HCT116 (cell line): ENCODE results near the gene CMTM8. TPM values are rescaled to one million over a fixed set of nuclear protein-coding genes. Genes with fewer than 3 reads are reported as not detected.

Experiments used
- ATAC-seq: fragments of 200-7000 bp; cut with Tn5 transposase; 2 replicates; pipeline ENCODE4 v1.9.1; 2020; ENCODE audit warnings: mild to moderate bottlenecking, moderate library complexity
- BruUV-seq: library from RNA; stranded (reverse); fragments of 400-500 nt; replicated peaks from 2 replicates; lab custom pipeline; 2021; lab: Mats Ljungman, UMichigan
- CTCF ChIA-PET: fragments of 300-600 bp; sonication (Branson Sonifier 250); formaldehyde crosslinking; loops from one replicate; lab custom pipeline; 2021; ENCODE audit warnings: antibody characterized with exemption; lab: Charles Lee
- POLR2A ChIA-PET: fragments of 300-600, 350-600 bp; sonication (Branson Sonifier 250); formaldehyde crosslinking; loops from one replicate; lab custom pipeline; 2021; ENCODE audit warnings: antibody characterized with exemption; lab: Charles Lee
- RAD21 ChIA-PET, 2 experiments: fragments of 300-600 bp; sonication (Branson Sonifier 250); formaldehyde crosslinking; loops; one replicate each; lab custom pipeline; 2023; ENCODE audit warnings: low total read pairs in 2 of 2; ENCODE audit not compliant: uncharacterized antibody in 2 of 2, unreplicated experiment in 2 of 2, low non-redundant PET in 1 of 2; lab: Charles Lee
- DNase-seq: peaks from one replicate; pipeline ENCODE4 v3.0.0-alpha.2; 2010; ENCODE audit warnings: low read depth, low spot score
- H2AFZ ChIP-seq: fragments of 200-600 bp; shearing (Covaris generic), sonication (generic); 2 replicates; pipeline ENCODE4 v1.6.1; 2017; ENCODE audit warnings: low read depth, mixed run types, mixed read lengths, antibody characterized with exemption, low read length; ENCODE audit not compliant: poor library complexity, severe bottlenecking
- H3K27ac ChIP-seq: 2 replicates; pipeline ENCODE4 v1.5.1; 2012; ENCODE audit warnings: low read depth, low read length
- H3K27me3 ChIP-seq: fragments of 200-600 bp; sonication (generic); 2 replicates; pipeline ENCODE4 v1.6.1; 2016; ENCODE audit warnings: mixed run types, low read length, mixed read lengths; ENCODE audit not compliant: insufficient read depth
- H3K36me3 ChIP-seq, 2 experiments: fragments of 200-500 bp in 1 of 2; fragments of 200-600 bp in 1 of 2; sonication (Bioruptor generic) in 1 of 2; sonication (generic) in 1 of 2; 2 replicates each; pipeline versions ENCODE4 v1.5.1 to v1.6.1; 2014 to 2016; ENCODE audit warnings: low read length in 2 of 2, inconsistent platforms in 1 of 2, mixed read lengths in 1 of 2, mixed run types in 1 of 2; ENCODE audit not compliant: insufficient read depth in 2 of 2, control insufficient read depth in 1 of 2
- H3K4me1 ChIP-seq, 2 experiments: fragments of 200-600 bp in 1 of 2; sonication (generic) in 1 of 2; 2 replicates each; pipeline versions ENCODE4 v1.5.1 to v1.6.1; 2012 to 2017; ENCODE audit warnings: low read length in 2 of 2, inconsistent platforms in 1 of 2, mild to moderate bottlenecking in 1 of 2, mixed read lengths in 1 of 2, mixed run types in 1 of 2, moderate library complexity in 1 of 2; ENCODE audit not compliant: insufficient read depth in 2 of 2, control insufficient read depth in 1 of 2
- H3K4me2 ChIP-seq: fragments of 200-600 bp; sonication (generic); 2 replicates; pipeline ENCODE4 v1.6.1; 2017; ENCODE audit warnings: mixed run types, low read length, mixed read lengths
- H3K4me3 ChIP-seq, 2 experiments: fragments of 200-600 bp in 1 of 2; sonication (generic) in 1 of 2; replicated peaks in 1 of 2; 2 replicates each; pipeline ENCODE4 v1.5.1; 2011 to 2016; ENCODE audit warnings: low read length in 2 of 2, control low read depth in 1 of 2, low read depth in 1 of 2, mild to moderate bottlenecking in 1 of 2, mixed read lengths in 1 of 2, mixed run types in 1 of 2
- H3K79me2 ChIP-seq: fragments of 200-600 bp; sonication (generic); 2 replicates; pipeline ENCODE4 v1.6.1; 2017; ENCODE audit warnings: mild to moderate bottlenecking, mixed run types, low read length, moderate library complexity, mixed read lengths; ENCODE audit not compliant: insufficient read depth
- H3K9ac ChIP-seq: fragments of 200-600 bp; sonication (generic); 2 replicates; pipeline ENCODE4 v1.6.1; 2016; ENCODE audit warnings: low read length, mixed read lengths
- H3K9me2 ChIP-seq: fragments of 200-600 bp; sonication (generic), shearing (Covaris generic); 2 replicates; pipeline ENCODE4 v1.6.1; 2017; ENCODE audit warnings: mixed run types, mild to moderate bottlenecking, moderate library complexity; ENCODE audit not compliant: insufficient read depth
- H3K9me3 ChIP-seq, 2 experiments: fragments of 200-500 bp in 1 of 2; fragments of 200-600 bp in 1 of 2; sonication (Bioruptor generic) in 1 of 2; sonication (generic) in 1 of 2; 2 replicates each; pipeline ENCODE4 v1.6.1; 2014 to 2017; ENCODE audit warnings: low read length in 2 of 2, mixed read lengths in 2 of 2, inconsistent platforms in 1 of 2, low read depth in 1 of 2, mild to moderate bottlenecking in 1 of 2, mixed run types in 1 of 2, moderate library complexity in 1 of 2; ENCODE audit not compliant: control insufficient read depth in 1 of 2, insufficient read depth in 1 of 2
- H4K20me1 ChIP-seq: fragments of 200-600 bp; sonication (generic), shearing (Covaris generic); 2 replicates; pipeline ENCODE4 v1.6.1; 2017; ENCODE audit warnings: mixed run types, mild to moderate bottlenecking, moderate library complexity; ENCODE audit not compliant: insufficient read depth
- CBX3 ChIP-seq: IDR thresholded peaks from 2 replicates; pipeline ENCODE4 v1.6.1; 2012; ENCODE audit warnings: low read depth
- EGR1 ChIP-seq: IDR thresholded peaks from 2 replicates; pipeline ENCODE4 v1.6.1; 2012; ENCODE audit warnings: low read depth
- ELF1 ChIP-seq: IDR thresholded peaks from 2 replicates; pipeline ENCODE4 v1.6.1; 2012; ENCODE audit warnings: low read depth, borderline replicate concordance
- EZH2phosphoT487 ChIP-seq: fragments of 200-600 bp; IDR thresholded peaks from 2 replicates; pipeline ENCODE4 v1.6.1; 2018; ENCODE audit warnings: antibody characterized with exemption, borderline replicate concordance
- POLR2A ChIP-seq: IDR thresholded peaks from 2 replicates; pipeline ENCODE4 v1.7.0; 2011; ENCODE audit warnings: borderline replicate concordance; ENCODE audit not compliant: insufficient read depth, insufficient read length; ENCODE audit errors: extremely low read depth
- RAD21 ChIP-seq: IDR thresholded peaks from 2 replicates; pipeline ENCODE4 v1.6.1; 2012; ENCODE audit warnings: low read depth, mild to moderate bottlenecking
- SIN3A ChIP-seq: IDR thresholded peaks from 2 replicates; pipeline ENCODE4 v1.6.1; 2012; ENCODE audit warnings: low read depth
- SRF ChIP-seq: IDR thresholded peaks from 2 replicates; pipeline ENCODE4 v1.6.1; 2012; ENCODE audit warnings: low read depth
- intact Hi-C: fragments of 100-400 bp; cut with micrococcal nuclease; formaldehyde crosslinking; loops from 2 replicates; pipeline ENCODE4 v1.10.0; 2022
- total RNA-seq: library from RNA; stranded (reverse); gene quantifications from one replicate; pipeline ENCODE4 v1.2.1, GENCODE V29; 2021; ENCODE audit not compliant: unreplicated experiment
- TF ChIP-seq, protein P1 (sequence below), 3 experiments: fragments of 200-600 bp in 1 of 3; sonication (generic) in 1 of 3; IDR thresholded peaks in 2 of 3; conservative IDR thresholded peaks in 1 of 3; 2 replicates each; pipeline ENCODE4 v1.5.1; 2012 to 2017; ENCODE audit warnings: low read depth in 2 of 3, low read length in 2 of 3, antibody characterized with exemption in 1 of 3, borderline replicate concordance in 1 of 3, control low read depth in 1 of 3, mild to moderate bottlenecking in 1 of 3, mixed read lengths in 1 of 3, mixed run types in 1 of 3, moderate library complexity in 1 of 3; ENCODE audit not compliant: insufficient read depth in 1 of 3
- TF ChIP-seq, protein P2 (sequence below): IDR thresholded peaks from 2 replicates; pipeline ENCODE4 v1.6.1; 2012
- TF ChIP-seq, protein P3 (sequence below): IDR thresholded peaks from 2 replicates; pipeline ENCODE4 v1.6.1; 2012; ENCODE audit warnings: low read depth

The CMTM8 gene
- total RNA-seq, 1 experiment from 2014 or later, result 19.4 TPM

GRCh38 chr3:32310336-32310735, 71.9 kb downstream of the CMTM8 start:
- Histone ChIP-seq H3K27ac (no peak overlapping the region), H3K36me3 (no peaks in the 10 kb centered on the region), H3K9ac (no peak overlapping the region), H4K20me1 (no peaks in the 10 kb centered on the region), H2AFZ (no peak overlapping the region), H3K4me2 (no peak overlapping the region), H3K4me3 (no peak overlapping the region), H3K9me2 (no peaks in the 10 kb centered on the region), H3K27me3 (no peaks in the 10 kb centered on the region), H3K9me3 (no peaks in the 10 kb centered on the region), H3K79me2 (peaks cover 41% of the 10 kb centered on the region), H3K4me1 (peaks cover 37 to 49% of the 10 kb centered on the region in 2 experiments)
- ChIA-PET POLR2A (no interaction called here), RAD21 (no interaction called here), CTCF (no interaction called here)
- intact Hi-C loops, result no loop called here
- no peak for ATAC-seq
- TF ChIP-seq SIN3A, result no peak
- DNase-seq, result no peak
- BruUV-seq, result no TSS peak

DNA sequence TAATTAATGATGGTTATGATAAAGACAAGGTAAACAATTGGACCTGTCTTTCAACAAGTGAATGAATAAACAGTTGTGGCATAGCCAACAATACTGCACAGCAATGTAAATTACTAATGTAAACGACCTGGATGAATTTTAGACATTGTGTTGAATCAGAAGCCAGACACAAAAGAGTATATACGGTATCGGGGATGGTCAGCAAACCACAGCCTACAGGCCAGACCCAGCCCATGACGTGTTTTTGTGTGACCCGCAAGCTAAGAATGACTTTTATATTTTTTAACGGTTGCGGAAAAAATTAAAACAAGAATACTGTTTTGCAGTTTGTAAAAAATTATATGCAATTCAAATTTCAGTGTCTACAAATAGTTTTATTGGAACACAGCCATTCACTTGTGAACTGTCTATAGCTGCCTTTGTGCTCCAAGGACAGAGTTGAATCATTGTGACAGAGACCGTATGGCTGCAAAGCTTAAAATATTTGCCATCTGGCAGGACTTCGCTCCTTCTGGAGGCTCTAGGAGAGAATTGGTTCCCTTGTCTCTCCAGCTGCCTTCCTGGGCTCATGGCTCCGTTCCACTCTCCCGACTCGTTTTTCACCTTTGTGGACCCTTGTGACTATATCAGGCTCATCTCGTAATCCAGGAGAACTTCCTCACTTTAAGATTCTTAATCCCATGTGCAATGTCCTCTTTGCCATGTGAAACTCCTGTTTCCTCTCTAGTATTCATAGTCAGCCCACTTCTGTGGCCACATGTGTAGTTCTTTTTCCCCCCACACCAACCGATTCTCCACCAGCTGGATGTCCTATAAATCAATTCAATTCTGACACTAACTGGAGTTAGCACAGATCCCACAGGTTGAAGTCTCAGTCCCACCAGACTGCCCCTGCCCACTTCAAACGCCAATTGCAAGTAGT, 72.7 kb downstream of the CMTM8 start:
- H3K4me3 ChIP-seq, result no peak overlapping the region
- ChIA-PET POLR2A (interaction anchor here (0.9 kb wide), 1 partner anchor 14 kb away, joined by 3 read pairs; no protein-coding TSS in a partner anchor), CTCF (no interaction called here), RAD21 (no interaction called here)
- DNase-seq (no peak), ATAC-seq (no peak)
- no peak overlapping the region for H2AFZ ChIP-seq
- H3K9me2 ChIP-seq, result no peaks in the 10 kb centered on the region
- no peaks in the 10 kb centered on the region for H3K27me3 ChIP-seq
- no TSS peak for BruUV-seq
- H4K20me1 ChIP-seq, result no peaks in the 10 kb centered on the region
- peaks cover 37 to 52% of the 10 kb centered on the region in 2 experiments for H3K4me1 ChIP-seq
- no peak overlapping the region for H3K9ac ChIP-seq
- H3K4me2 ChIP-seq, result peak overlapping the region; percentile 1; the same call in 1 of the 2 replicates
- H3K79me2 ChIP-seq, result peaks cover 40% of the 10 kb centered on the region
- H3K36me3 ChIP-seq, result no peaks in the 10 kb centered on the region
- H3K27ac ChIP-seq, result no peak overlapping the region
- no peaks in the 10 kb centered on the region for H3K9me3 ChIP-seq
- intact Hi-C loops, result no loop called here
- no peak for TF ChIP-seq EGR1
- no peak for TF ChIP-seq ELF1
- no peak for TF ChIP-seq RAD21
- TF ChIP-seq, protein P1, sequence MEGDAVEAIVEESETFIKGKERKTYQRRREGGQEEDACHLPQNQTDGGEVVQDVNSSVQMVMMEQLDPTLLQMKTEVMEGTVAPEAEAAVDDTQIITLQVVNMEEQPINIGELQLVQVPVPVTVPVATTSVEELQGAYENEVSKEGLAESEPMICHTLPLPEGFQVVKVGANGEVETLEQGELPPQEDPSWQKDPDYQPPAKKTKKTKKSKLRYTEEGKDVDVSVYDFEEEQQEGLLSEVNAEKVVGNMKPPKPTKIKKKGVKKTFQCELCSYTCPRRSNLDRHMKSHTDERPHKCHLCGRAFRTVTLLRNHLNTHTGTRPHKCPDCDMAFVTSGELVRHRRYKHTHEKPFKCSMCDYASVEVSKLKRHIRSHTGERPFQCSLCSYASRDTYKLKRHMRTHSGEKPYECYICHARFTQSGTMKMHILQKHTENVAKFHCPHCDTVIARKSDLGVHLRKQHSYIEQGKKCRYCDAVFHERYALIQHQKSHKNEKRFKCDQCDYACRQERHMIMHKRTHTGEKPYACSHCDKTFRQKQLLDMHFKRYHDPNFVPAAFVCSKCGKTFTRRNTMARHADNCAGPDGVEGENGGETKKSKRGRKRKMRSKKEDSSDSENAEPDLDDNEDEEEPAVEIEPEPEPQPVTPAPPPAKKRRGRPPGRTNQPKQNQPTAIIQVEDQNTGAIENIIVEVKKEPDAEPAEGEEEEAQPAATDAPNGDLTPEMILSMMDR (IDR thresholded peaks at IDR 0.05 in 2 of 3, conservative IDR thresholded peaks at IDR 0.05 in 1 of 3; ENCODE audit: borderline replicate concordance in 1 of 3, insufficient read depth in 1 of 3, low read depth in 2 of 3, low read length in 2 of 3), result no peak
- TF ChIP-seq, protein P2, sequence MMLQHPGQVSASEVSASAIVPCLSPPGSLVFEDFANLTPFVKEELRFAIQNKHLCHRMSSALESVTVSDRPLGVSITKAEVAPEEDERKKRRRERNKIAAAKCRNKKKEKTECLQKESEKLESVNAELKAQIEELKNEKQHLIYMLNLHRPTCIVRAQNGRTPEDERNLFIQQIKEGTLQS, result no peak
- TF ChIP-seq EZH2phosphoT487, result no peak
- no peak for TF ChIP-seq SIN3A
- no peak for TF ChIP-seq CBX3
- no peak for TF ChIP-seq SRF
- no peak for TF ChIP-seq POLR2A
- TF ChIP-seq, protein P3, sequence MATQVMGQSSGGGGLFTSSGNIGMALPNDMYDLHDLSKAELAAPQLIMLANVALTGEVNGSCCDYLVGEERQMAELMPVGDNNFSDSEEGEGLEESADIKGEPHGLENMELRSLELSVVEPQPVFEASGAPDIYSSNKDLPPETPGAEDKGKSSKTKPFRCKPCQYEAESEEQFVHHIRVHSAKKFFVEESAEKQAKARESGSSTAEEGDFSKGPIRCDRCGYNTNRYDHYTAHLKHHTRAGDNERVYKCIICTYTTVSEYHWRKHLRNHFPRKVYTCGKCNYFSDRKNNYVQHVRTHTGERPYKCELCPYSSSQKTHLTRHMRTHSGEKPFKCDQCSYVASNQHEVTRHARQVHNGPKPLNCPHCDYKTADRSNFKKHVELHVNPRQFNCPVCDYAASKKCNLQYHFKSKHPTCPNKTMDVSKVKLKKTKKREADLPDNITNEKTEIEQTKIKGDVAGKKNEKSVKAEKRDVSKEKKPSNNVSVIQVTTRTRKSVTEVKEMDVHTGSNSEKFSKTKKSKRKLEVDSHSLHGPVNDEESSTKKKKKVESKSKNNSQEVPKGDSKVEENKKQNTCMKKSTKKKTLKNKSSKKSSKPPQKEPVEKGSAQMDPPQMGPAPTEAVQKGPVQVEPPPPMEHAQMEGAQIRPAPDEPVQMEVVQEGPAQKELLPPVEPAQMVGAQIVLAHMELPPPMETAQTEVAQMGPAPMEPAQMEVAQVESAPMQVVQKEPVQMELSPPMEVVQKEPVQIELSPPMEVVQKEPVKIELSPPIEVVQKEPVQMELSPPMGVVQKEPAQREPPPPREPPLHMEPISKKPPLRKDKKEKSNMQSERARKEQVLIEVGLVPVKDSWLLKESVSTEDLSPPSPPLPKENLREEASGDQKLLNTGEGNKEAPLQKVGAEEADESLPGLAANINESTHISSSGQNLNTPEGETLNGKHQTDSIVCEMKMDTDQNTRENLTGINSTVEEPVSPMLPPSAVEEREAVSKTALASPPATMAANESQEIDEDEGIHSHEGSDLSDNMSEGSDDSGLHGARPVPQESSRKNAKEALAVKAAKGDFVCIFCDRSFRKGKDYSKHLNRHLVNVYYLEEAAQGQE, result no peak
